Upper lobe of left lung (tissue), 6 donors: ENCODE measurements around the gene KIF25. TPM values are rescaled to one million over a fixed set of nuclear protein-coding genes. Genes with fewer than 3 reads are reported as not detected.

ENCODE experiments used
- ATAC-seq, 2 donors: fragments of 200-7000 bp; cut with Tn5 transposase; one replicate each; pipeline ENCODE4 v1.9.1; 2022; ENCODE audit warnings: mild to moderate bottlenecking in 2 of 2, moderate library complexity in 2 of 2; ENCODE audit not compliant: low FRiP score in 2 of 2
- DNase-seq, 2 donors: peaks; one replicate each; pipeline ENCODE4 v3.0.0-alpha.2; 2019 to 2020
- H3K27ac ChIP-seq, 4 donors: fragments of 200-600 bp; sonication (generic); one replicate each; pipeline ENCODE4 v1.5.1; 2016 to 2019
- H3K27me3 ChIP-seq, 4 donors: fragments of 200-600 bp; sonication (generic); one replicate each; pipeline ENCODE4 v1.5.1; 2017 to 2019
- H3K36me3 ChIP-seq, 4 donors: fragments of 200-600 bp; sonication (generic); one replicate each; pipeline ENCODE4 v1.5.1; 2016 to 2019
- H3K4me1 ChIP-seq, 4 donors: fragments of 200-600 bp; sonication (generic); one replicate each; pipeline ENCODE4 v1.5.1; 2018 to 2019
- H3K4me3 ChIP-seq, 4 donors: fragments of 200-600 bp; sonication (generic); one replicate each; pipeline ENCODE4 v1.5.1; 2017 to 2019; ENCODE audit warnings: mild to moderate bottlenecking in 2 of 4, moderate library complexity in 1 of 4
- H3K9me3 ChIP-seq, 4 donors: fragments of 200-600 bp; sonication (generic); one replicate each; pipeline ENCODE4 v1.5.1; 2018 to 2019
- CTCF ChIP-seq, 6 experiments: fragments of 450-650 bp in 4 of 6; fragments of 200-600 bp in 2 of 6; sonication (generic) in 2 of 6; IDR thresholded peaks; one replicate each; pipeline ENCODE4 v1.5.1; 2016 to 2019; ENCODE audit warnings: antibody characterized with exemption in 6 of 6
- EP300 ChIP-seq, 4 donors: sonication (generic); formaldehyde crosslinking; IDR thresholded peaks; one replicate each; pipeline ENCODE4 v1.5.1; 2017; ENCODE audit warnings: antibody characterized with exemption in 4 of 4, control low read depth in 2 of 4
- POLR2A ChIP-seq, 4 donors: fragments of 450-650 bp; IDR thresholded peaks; one replicate each; pipeline ENCODE4 v1.5.1; 2016 to 2017; ENCODE audit warnings: antibody characterized with exemption in 4 of 4, mild to moderate bottlenecking in 2 of 4
- POLR2AphosphoS5 ChIP-seq, 2 donors: sonication (generic); formaldehyde crosslinking; IDR thresholded peaks; one replicate each; pipeline ENCODE4 v1.5.1; 2017; ENCODE audit warnings: antibody characterized with exemption in 2 of 2
- WGBS, 2 donors: methylation state at CpG; one replicate each; pipeline ENCODE4 v1.1.5; 2017 to 2018; 5-methylcytosine and 5-hydroxymethylcytosine counted together
- total RNA-seq, 6 donors: library from RNA; depleted of rRNA in 4 of 6; stranded (reverse); fragments of >200 nt in 4 of 6; gene quantifications; one replicate each; pipeline versions ENCODE4 v1.1.0 to v1.2.1, GENCODE V29; 2016 to 2021
- donor health status: DM: no; HTN: no; CAD: no; lungs with moderate emphysema.
- donor health status: DM: no; HTN: yes; CAD: no; lungs with severe emphysema.

Gene KIF25
- total RNA-seq, 6 donors from 2014 or later, result 0.17 to 0.54 (median 0.30) TPM; not detected in 3

GRCh38 chr6:168054765-168055560 is 57.5 kb downstream of the KIF25 start:
- DNase-seq, result peak in 1 of 2 donors; percentile 73

GRCh38 chr6:168055696-168056489 is 58.4 kb downstream of the KIF25 start:
- Histone ChIP-seq H3K27ac (no peak overlapping the region), H3K36me3 (no peaks in the 10 kb centered on the region), H3K4me1 (peaks cover 4 to 12% (median 5%) of the 10 kb centered on the region in 4 donors), H3K27me3 (no peaks in the 10 kb centered on the region), H3K4me3 (no peak overlapping the region), H3K9me3 (no peaks in the 10 kb centered on the region)
- DNase-seq (peak in 1 of 2 donors; percentile 53), ATAC-seq (no peak)
- WGBS, 2 donors, result 90 to 94% methylated on average over 2 to 22 of the region's 22 CpGs
- TF ChIP-seq POLR2AphosphoS5 (IDR thresholded peaks at IDR 0.05) (no peak), CTCF (IDR thresholded peaks at IDR 0.05) (no peak), POLR2A (IDR thresholded peaks at IDR 0.05) (no peak), EP300 (IDR thresholded peaks at IDR 0.05) (no peak)

More at GRCh38 chr6:168054765-168055560, 57.5 kb downstream of the KIF25 start:
- WGBS, 2 donors, result 65 to 82% methylated on average over 13 to 18 of the region's 18 CpGs
- Histone ChIP-seq H3K27me3 (no peaks in the 10 kb centered on the region), H3K4me1 (peaks cover 0 to 9% (median 2%) of the 10 kb centered on the region in 4 donors), H3K27ac (peak overlapping the region in 1 of 4 donors; percentile 23), H3K4me3 (no peak overlapping the region), H3K9me3 (no peaks in the 10 kb centered on the region), H3K36me3 (no peaks in the 10 kb centered on the region)
- TF ChIP-seq POLR2AphosphoS5 (IDR thresholded peaks at IDR 0.05), result peak in 1 of 2 donors; percentile 11
- TF ChIP-seq POLR2A (IDR thresholded peaks at IDR 0.05), result no peak
- no peak for ATAC-seq

GRCh38 chr6:168056892-168057527 is 59.5 kb downstream of the KIF25 start:
- 85 to 91% methylated on average over 15 to 24 of the region's 24 CpGs for WGBS, 2 donors
- H3K36me3 ChIP-seq, result no peaks in the 10 kb centered on the region
- ATAC-seq (no peak), DNase-seq (peak in 1 of 2 donors; percentile 76)
- no peak overlapping the region for H3K4me3 ChIP-seq
- no peak overlapping the region for H3K27ac ChIP-seq
- no peak for TF ChIP-seq EP300 (IDR thresholded peaks at IDR 0.05)
- TF ChIP-seq CTCF (IDR thresholded peaks at IDR 0.05), result no peak
- TF ChIP-seq POLR2A (IDR thresholded peaks at IDR 0.05), result no peak
- no peak for TF ChIP-seq POLR2AphosphoS5 (IDR thresholded peaks at IDR 0.05)
- peaks cover 4 to 12% (median 5%) of the 10 kb centered on the region in 4 donors for H3K4me1 ChIP-seq
- no peaks in the 10 kb centered on the region for H3K9me3 ChIP-seq
- H3K27me3 ChIP-seq, result no peaks in the 10 kb centered on the region

GRCh38 chr6:168057836-168058235 is 60.4 kb downstream of the KIF25 start:
- Histone ChIP-seq H3K36me3 (no peaks in the 10 kb centered on the region), H3K27me3 (no peaks in the 10 kb centered on the region), H3K4me3 (no peak overlapping the region), H3K4me1 (peaks cover 4 to 12% (median 5%) of the 10 kb centered on the region in 4 donors), H3K27ac (no peak overlapping the region), H3K9me3 (no peaks in the 10 kb centered on the region)
- WGBS, 2 donors, result 92 to 97% methylated on average over 13 to 14 of the region's 14 CpGs
- ATAC-seq, result no peak
- no peak for TF ChIP-seq POLR2A (IDR thresholded peaks at IDR 0.05)
- no peak for TF ChIP-seq CTCF (IDR thresholded peaks at IDR 0.05)
- no peak for TF ChIP-seq EP300 (IDR thresholded peaks at IDR 0.05)
- DNase-seq, result peak in 1 of 2 donors; percentile 77
